Measurements from ENCODE around the gene ACER2. TPM values are rescaled to one million over a fixed set of nuclear protein-coding genes. Genes with fewer than 3 reads are reported as not detected.
A peak's percentile ranks its signal among the peaks of the same experiment; 100 is the strongest.
"Not testable (repeated sequence)": the region's sequence is repeated elsewhere in the genome, so short reads cannot be mapped to it uniquely, and the experiment has no call there.

ACER2 gene
- total RNA-seq, 2 experiments from 2014 or later, result 2.0 to 2.2 TPM

DNA sequence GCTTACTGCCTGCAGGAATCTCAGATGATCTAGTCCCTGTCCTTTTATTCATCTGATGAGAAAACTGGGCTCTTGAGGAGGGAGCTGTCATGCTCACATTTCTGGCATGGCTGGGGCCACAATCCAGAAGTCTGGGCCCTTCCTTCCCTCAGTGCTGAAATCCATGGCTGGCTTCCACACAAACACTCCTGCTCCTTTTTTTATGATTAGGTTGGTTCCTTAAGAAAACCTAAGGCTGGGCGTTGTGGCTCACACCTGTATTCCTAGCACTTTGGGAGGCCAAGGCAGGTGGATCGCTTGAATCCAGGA, 1.3 kb downstream of the ACER2 start:
- Mint-ChIP-seq H3K36me3 (ENCODE audit: low read depth) (peaks cover 2% of the 10 kb centered on the region), H3K9me3 (no peaks in the 10 kb centered on the region), H3K27me3 (ENCODE audit: low read depth) (no peaks in the 10 kb centered on the region), H3K4me1 (ENCODE audit: low read depth) (peaks cover 14% of the 10 kb centered on the region), H3K27ac (no peak overlapping the region), H3K4me3 (peak overlapping the region; percentile 87)
- no peak for DNase-seq
- intact Hi-C loops (cut with micrococcal nuclease), result no loop called here
- CTCF ChIA-PET, result interaction anchor here (1.2 to 1.5 kb wide), 2 partner anchors 44 to 55 kb away, joined by 3 read pairs; no protein-coding TSS in a partner anchor

GRCh38 chr9:19410594-19410993, 1.8 kb downstream of the ACER2 start:
- intact Hi-C loops (cut with micrococcal nuclease), result no loop called here
- H3K27ac Mint-ChIP-seq, result no peak overlapping the region
- H3K27me3 Mint-ChIP-seq (ENCODE audit: low read depth), result no peaks in the 10 kb centered on the region
- H3K4me3 Mint-ChIP-seq, result no peak overlapping the region
- CTCF ChIA-PET, result interaction anchor here (1.2 to 1.5 kb wide), 2 partner anchors 43 to 55 kb away, joined by 3 read pairs; no protein-coding TSS in a partner anchor
- DNase-seq, result no peak
- no peaks in the 10 kb centered on the region for H3K9me3 Mint-ChIP-seq
- H3K36me3 Mint-ChIP-seq (ENCODE audit: low read depth), result peaks cover 2% of the 10 kb centered on the region
- H3K4me1 Mint-ChIP-seq (ENCODE audit: low read depth), result peaks cover 14% of the 10 kb centered on the region

DNA sequence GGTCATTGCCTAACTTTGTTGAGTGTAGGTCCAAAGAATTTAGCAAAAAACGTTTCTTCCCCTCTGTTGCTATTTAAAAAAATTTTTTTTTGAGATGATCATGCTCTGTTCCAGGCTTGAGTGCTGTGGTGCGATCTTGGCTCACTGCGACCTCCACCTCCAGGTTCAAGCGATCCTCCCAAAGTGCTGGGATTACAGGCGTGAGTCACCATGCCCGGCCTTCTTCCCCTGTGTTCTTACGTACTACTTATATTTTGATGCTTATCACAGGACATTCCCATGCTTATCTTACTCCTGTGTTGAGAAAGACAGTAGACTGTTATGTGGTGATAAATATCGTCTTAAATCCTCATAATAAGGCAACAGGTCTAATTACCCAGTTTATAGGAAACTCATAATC, 2.5 kb downstream of the ACER2 start:
- Mint-ChIP-seq H3K36me3 (ENCODE audit: low read depth) (peaks cover 4% of the 10 kb centered on the region), H3K9me3 (no peaks in the 10 kb centered on the region), H3K4me1 (ENCODE audit: low read depth) (peaks cover 14% of the 10 kb centered on the region), H3K27ac (no peak overlapping the region), H3K4me3 (no peak overlapping the region), H3K27me3 (ENCODE audit: low read depth) (no peaks in the 10 kb centered on the region)
- no peak for DNase-seq
- CTCF ChIA-PET, result interaction anchor here (1.2 to 1.5 kb wide), 3 partner anchors 43 to 54 kb away, joined by 3 read pairs; no protein-coding TSS in a partner anchor
- intact Hi-C loops (cut with micrococcal nuclease), result no loop called here

DNA sequence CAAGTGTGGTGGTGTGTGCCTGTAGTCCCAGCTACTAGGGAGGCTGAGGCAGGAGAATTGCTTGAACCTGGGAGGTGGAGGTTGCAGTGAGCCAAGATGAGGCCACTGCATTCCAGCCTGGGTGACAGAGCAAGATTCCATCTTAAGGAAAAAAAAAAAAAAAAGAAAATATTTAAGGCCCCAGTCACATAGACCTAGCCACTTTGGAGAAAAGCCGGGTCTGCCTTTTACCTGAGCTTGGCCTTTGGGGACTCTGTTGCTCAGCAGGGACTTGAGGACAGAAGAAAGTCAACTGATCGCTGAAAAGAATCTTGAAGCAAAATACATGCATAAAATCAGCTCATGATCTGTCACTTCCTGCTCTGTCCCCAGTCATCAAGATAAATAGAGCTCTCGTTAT, 4.6 kb downstream of the ACER2 start:
- H3K4me1 Mint-ChIP-seq (ENCODE audit: low read depth), result peaks cover 12% of the 10 kb centered on the region
- peaks cover 11% of the 10 kb centered on the region for H3K36me3 Mint-ChIP-seq (ENCODE audit: low read depth)
- H3K4me3 Mint-ChIP-seq; H3K27ac Mint-ChIP-seq; DNase-seq; H3K27me3 Mint-ChIP-seq (ENCODE audit: low read depth); intact Hi-C loops (cut with micrococcal nuclease); H3K9me3 Mint-ChIP-seq: not testable (repeated sequence)
- CTCF ChIA-PET, result interaction anchor here (0.9 kb wide), 1 partner anchor 28 kb away, joined by 4 read pairs; no protein-coding TSS in a partner anchor

GRCh38 chr9:19416143-19416542, 7.3 kb downstream of the ACER2 start:
- no peak for DNase-seq
- intact Hi-C loops (cut with micrococcal nuclease), result no loop called here
- CTCF ChIA-PET, result no interaction called here
- no peak overlapping the region for H3K27ac Mint-ChIP-seq
- peaks cover 2% of the 10 kb centered on the region for H3K4me1 Mint-ChIP-seq (ENCODE audit: low read depth)
- no peaks in the 10 kb centered on the region for H3K27me3 Mint-ChIP-seq (ENCODE audit: low read depth)
- peaks cover 3% of the 10 kb centered on the region for H3K9me3 Mint-ChIP-seq
- H3K36me3 Mint-ChIP-seq (ENCODE audit: low read depth), result peaks cover 10% of the 10 kb centered on the region
- H3K4me3 Mint-ChIP-seq, result no peak overlapping the region

GRCh38 chr9:19420877-19421276, 12.1 kb downstream of the ACER2 start:
- DNase-seq, result no peak
- Mint-ChIP-seq H3K9me3 (peaks cover 3% of the 10 kb centered on the region), H3K36me3 (ENCODE audit: low read depth) (peaks cover 12% of the 10 kb centered on the region), H3K27ac (no peak overlapping the region), H3K27me3 (ENCODE audit: low read depth) (no peaks in the 10 kb centered on the region), H3K4me1 (ENCODE audit: low read depth) (no peaks in the 10 kb centered on the region), H3K4me3 (no peak overlapping the region)
- CTCF ChIA-PET, result interaction anchor here (0.9 kb wide), 1 partner anchor 36 kb away, joined by 4 read pairs; no protein-coding TSS in a partner anchor
- intact Hi-C loops (cut with micrococcal nuclease), result no loop called here

GRCh38 chr9:19423163-19423562, 14.4 kb downstream of the ACER2 start:
- H3K36me3 Mint-ChIP-seq (ENCODE audit: low read depth), result peaks cover 7% of the 10 kb centered on the region
- intact Hi-C loops (cut with micrococcal nuclease), result no loop called here
- H3K27me3 Mint-ChIP-seq (ENCODE audit: low read depth), result no peaks in the 10 kb centered on the region
- CTCF ChIA-PET, result no interaction called here
- no peaks in the 10 kb centered on the region for H3K9me3 Mint-ChIP-seq
- H3K4me1 Mint-ChIP-seq (ENCODE audit: low read depth), result no peaks in the 10 kb centered on the region
- no peak overlapping the region for H3K4me3 Mint-ChIP-seq
- H3K27ac Mint-ChIP-seq, result no peak overlapping the region
- no peak for DNase-seq

- no peak for DNase-seq
- CTCF ChIA-PET, result interaction anchor here (0.6 kb wide), 1 partner anchor 250 kb away, joined by 4 read pairs; no protein-coding TSS in a partner anchor
- H3K36me3 Mint-ChIP-seq (ENCODE audit: low read depth), result peaks cover 8% of the 10 kb centered on the region
- no peaks in the 10 kb centered on the region for H3K4me1 Mint-ChIP-seq (ENCODE audit: low read depth)
- no peak overlapping the region for H3K4me3 Mint-ChIP-seq
- intact Hi-C loops (cut with micrococcal nuclease), result no loop called here
- H3K27ac Mint-ChIP-seq, result no peak overlapping the region
- no peaks in the 10 kb centered on the region for H3K27me3 Mint-ChIP-seq (ENCODE audit: low read depth)
- H3K9me3 Mint-ChIP-seq, result no peaks in the 10 kb centered on the region
These were observed 15.5 kb downstream of the ACER2 start for GRCh38 chr9:19424176-19424779.

DNA sequence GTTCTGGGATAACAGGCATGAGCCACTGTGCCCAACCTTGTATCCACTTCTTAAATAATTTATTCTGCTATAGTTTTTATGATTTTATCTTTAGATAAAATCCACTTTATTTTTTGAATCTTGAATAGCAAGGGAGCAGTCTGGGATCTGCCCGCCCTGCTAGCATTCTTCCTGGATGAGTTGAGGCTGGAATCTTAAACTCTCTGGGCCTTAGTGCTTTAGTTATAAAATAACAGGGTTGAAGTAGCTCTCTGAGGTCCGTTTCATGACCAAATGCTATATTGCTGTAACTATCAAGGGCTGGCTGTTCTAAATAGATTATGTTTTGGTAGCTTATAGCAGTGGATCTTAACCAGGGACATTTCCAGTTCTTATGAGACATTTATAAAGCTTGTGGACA, 20.8 kb downstream of the ACER2 start:
- intact Hi-C loops (cut with micrococcal nuclease), result no loop called here
- no peak overlapping the region for H3K27ac Mint-ChIP-seq
- no peak overlapping the region for H3K4me3 Mint-ChIP-seq
- no peak for DNase-seq
- CTCF ChIA-PET, result interaction anchor here (1.3 kb wide), 1 partner anchor 35 kb away, joined by 5 read pairs; no protein-coding TSS in a partner anchor
- peaks cover 6% of the 10 kb centered on the region for H3K36me3 Mint-ChIP-seq (ENCODE audit: low read depth)
- no peaks in the 10 kb centered on the region for H3K9me3 Mint-ChIP-seq
- H3K27me3 Mint-ChIP-seq (ENCODE audit: low read depth), result no peaks in the 10 kb centered on the region
- H3K4me1 Mint-ChIP-seq (ENCODE audit: low read depth), result no peaks in the 10 kb centered on the region

- H3K4me1 Mint-ChIP-seq (ENCODE audit: low read depth), result no peaks in the 10 kb centered on the region
- intact Hi-C loops (cut with micrococcal nuclease), result no loop called here
- H3K9me3 Mint-ChIP-seq, result no peaks in the 10 kb centered on the region
- H3K36me3 Mint-ChIP-seq (ENCODE audit: low read depth), result peaks cover 11% of the 10 kb centered on the region
- no peak overlapping the region for H3K27ac Mint-ChIP-seq
- H3K4me3 Mint-ChIP-seq, result no peak overlapping the region
- no peaks in the 10 kb centered on the region for H3K27me3 Mint-ChIP-seq (ENCODE audit: low read depth)
- no peak for DNase-seq
- CTCF ChIA-PET, result interaction anchor here (1.3 kb wide), 1 partner anchor 35 kb away, joined by 5 read pairs; no protein-coding TSS in a partner anchor
These were observed 21.5 kb downstream of the ACER2 start for GRCh38 chr9:19430201-19430760.

- H3K36me3 Mint-ChIP-seq (ENCODE audit: low read depth), result peaks cover 13% of the 10 kb centered on the region
- no peaks in the 10 kb centered on the region for H3K27me3 Mint-ChIP-seq (ENCODE audit: low read depth)
- no peak for DNase-seq
- H3K9me3 Mint-ChIP-seq, result no peaks in the 10 kb centered on the region
- no peaks in the 10 kb centered on the region for H3K4me1 Mint-ChIP-seq (ENCODE audit: low read depth)
- no peak overlapping the region for H3K27ac Mint-ChIP-seq
- CTCF ChIA-PET, result no interaction called here
- intact Hi-C loops (cut with micrococcal nuclease), result no loop called here
- no peak overlapping the region for H3K4me3 Mint-ChIP-seq
These were observed 22.8 kb downstream of the ACER2 start for GRCh38 chr9:19431361-19432171.

GRCh38 chr9:19432473-19432872, 23.7 kb downstream of the ACER2 start:
- peaks cover 12% of the 10 kb centered on the region for H3K36me3 Mint-ChIP-seq (ENCODE audit: low read depth)
- intact Hi-C loops (cut with micrococcal nuclease), result no loop called here
- no peaks in the 10 kb centered on the region for H3K4me1 Mint-ChIP-seq (ENCODE audit: low read depth)
- no peak for DNase-seq
- H3K4me3 Mint-ChIP-seq, result no peak overlapping the region
- no peaks in the 10 kb centered on the region for H3K27me3 Mint-ChIP-seq (ENCODE audit: low read depth)
- H3K9me3 Mint-ChIP-seq, result no peaks in the 10 kb centered on the region
- H3K27ac Mint-ChIP-seq, result no peak overlapping the region
- CTCF ChIA-PET, result no interaction called here

All from activated naive CD4-positive, alpha-beta T cell treated with anti-CD3 and anti-CD28 coated beads for 36 hours (primary cell).